GM12875 (cell line): Measurements from ENCODE around the gene PRPS1L1.

Source experiments
- H3K4me3 ChIP-seq: one replicate; pipeline ENCODE4 v1.5.1; 2011; ENCODE audit warnings: low read depth, low read length, control low read depth
- CTCF ChIP-seq: IDR thresholded peaks from 2 replicates; pipeline ENCODE4 v1.5.1; 2011; ENCODE audit warnings: low read depth, mild to moderate bottlenecking, control low read depth, inconsistent platforms, low read length, moderate library complexity, borderline replicate concordance; ENCODE audit not compliant: insufficient read depth

The PRPS1L1 gene

GRCh38 chr7:18016547-18017444 is 10.8 kb downstream of the PRPS1L1 start:
- TF ChIP-seq CTCF = no peak

GRCh38 chr7:18013936-18014335 is 13.7 kb downstream of the PRPS1L1 start:
- no peak overlapping the region for H3K4me3 ChIP-seq
- no peak for TF ChIP-seq CTCF

More at GRCh38 chr7:18016547-18017444, 10.8 kb downstream of the PRPS1L1 start:
- no peak overlapping the region for H3K4me3 ChIP-seq

- H3K4me3 ChIP-seq = no peak overlapping the region
- TF ChIP-seq CTCF = no peak
These were observed 23.3 kb downstream of the PRPS1L1 start for GRCh38 chr7:18004372-18004771.

GRCh38 chr7:18003286-18003994 is 24.2 kb downstream of the PRPS1L1 start:
- no peak overlapping the region for H3K4me3 ChIP-seq
- no peak for TF ChIP-seq CTCF

GRCh38 chr7:17998692-17999091 is 29.0 kb downstream of the PRPS1L1 start:
- H3K4me3 ChIP-seq = no peak overlapping the region
- TF ChIP-seq CTCF = no peak

GRCh38 chr7:17996442-17997223 is 31.0 kb downstream of the PRPS1L1 start:
- no peak for TF ChIP-seq CTCF
- H3K4me3 ChIP-seq = no peak overlapping the region
